Urinary bladder (tissue), 4 donors: ENCODE measurements around the gene PXN. TPM values are rescaled to one million over a fixed set of nuclear protein-coding genes. Genes with fewer than 3 reads are reported as not detected.
A peak's percentile ranks its signal among the peaks of the same experiment; 100 is the strongest.
"Not testable (repeated sequence)": the region's sequence is repeated elsewhere in the genome, so short reads cannot be mapped to it uniquely, and the experiment has no call there.

Source experiments
- DNase-seq: peaks from one replicate; pipeline ENCODE4 v3.0.0-alpha.2; 2015; ENCODE audit errors: extremely low spot score
- H3K27ac ChIP-seq: one replicate; pipeline ENCODE4 v1.5.1; 2013; ENCODE audit warnings: low read depth, mild to moderate bottlenecking, moderate library complexity
- H3K36me3 ChIP-seq: one replicate; pipeline ENCODE4 v1.6.1; 2013; ENCODE audit warnings: mild to moderate bottlenecking, moderate library complexity; ENCODE audit not compliant: insufficient read depth
- H3K4me1 ChIP-seq: one replicate; pipeline ENCODE4 v1.6.1; 2013; ENCODE audit warnings: mild to moderate bottlenecking, moderate library complexity; ENCODE audit not compliant: insufficient read depth
- H3K4me3 ChIP-seq: one replicate; pipeline ENCODE4 v1.5.1; 2013; ENCODE audit warnings: low read depth, low read length
- WGBS: extraction: QIAGEN DNeasy Blood & Tissue Kit; methylation state at CpG from one replicate; pipeline ENCODE4 v1.1.7; 2013; 5-methylcytosine and 5-hydroxymethylcytosine counted together
- polyA plus RNA-seq: library from polyadenylated mRNA; stranded (reverse); fragments of 200-250 nt; gene quantifications from one replicate; pipeline ENCODE4 v1.2.3, GENCODE V29; 2013
- total RNA-seq: library from RNA; depleted of rRNA; stranded (reverse); fragments of >200 nt; gene quantifications from one replicate; pipeline ENCODE4 v1.2.3, GENCODE V29; 2014
- donor health status: healthy with polysubstance abuse.
- donor health status: healthy.

The PXN gene
- total and polyA plus RNA-seq, 2 donors: 32.4 to 111 TPM

- not testable (repeated sequence) for DNase-seq, H3K27ac ChIP-seq, H3K4me1 ChIP-seq, H3K36me3 ChIP-seq
- whole genome bisulfite sequencing: 78% methylated on average over 8 of the region's 8 CpGs
- peak overlapping the region; percentile 90 for H3K4me3 ChIP-seq
Observed at GRCh38 chr12:120193286-120193685, 72.2 kb downstream of the PXN start.

- H3K36me3 ChIP-seq: peaks cover 2% of the 10 kb centered on the region
- 69% methylated on average over 7 of the region's 7 CpGs for WGBS
- H3K27ac ChIP-seq: no peak overlapping the region
- H3K4me3 ChIP-seq: no peak overlapping the region
- no peak for DNase-seq
- H3K4me1 ChIP-seq: no peaks in the 10 kb centered on the region
Observed at GRCh38 chr12:120190985-120191480, 74.5 kb downstream of the PXN start.

- H3K4me1 ChIP-seq: no peaks in the 10 kb centered on the region
- H3K4me3 ChIP-seq: no peak overlapping the region
- peaks cover 2% of the 10 kb centered on the region for H3K36me3 ChIP-seq
- DNase-seq: no peak
- no peak overlapping the region for H3K27ac ChIP-seq
- 92% methylated on average over 5 of the region's 5 CpGs for WGBS
Observed at GRCh38 chr12:120190386-120190785, 75.1 kb downstream of the PXN start.

GRCh38 chr12:120186654-120187053 is 78.9 kb downstream of the PXN start:
- Histone ChIP-seq H3K27ac (no peak overlapping the region), H3K4me1 (no peaks in the 10 kb centered on the region), H3K4me3 (no peak overlapping the region), H3K36me3 (peaks cover 2% of the 10 kb centered on the region)
- no peak for DNase-seq
- WGBS: 89% methylated on average over 4 of the region's 4 CpGs

- no peak overlapping the region for H3K27ac ChIP-seq
- 85% methylated on average over 5 of the region's 5 CpGs for WGBS
- no peak overlapping the region for H3K4me3 ChIP-seq
- H3K36me3 ChIP-seq: peaks cover 2% of the 10 kb centered on the region
- no peak for DNase-seq
- H3K4me1 ChIP-seq: no peaks in the 10 kb centered on the region
Observed at GRCh38 chr12:120183211-120183631, 82.3 kb downstream of the PXN start.

- no peak overlapping the region for H3K27ac ChIP-seq
- no peaks in the 10 kb centered on the region for H3K4me1 ChIP-seq
- H3K36me3 ChIP-seq: peaks cover 2% of the 10 kb centered on the region
- WGBS: 89% methylated on average over 8 of the region's 8 CpGs
- no peak for DNase-seq
- no peak overlapping the region for H3K4me3 ChIP-seq
Observed at GRCh38 chr12:120181991-120182631, 83.4 kb downstream of the PXN start.

- DNase-seq: no peak
- Histone ChIP-seq H3K36me3 (peaks cover 2% of the 10 kb centered on the region), H3K4me1 (no peaks in the 10 kb centered on the region), H3K27ac (no peak overlapping the region), H3K4me3 (no peak overlapping the region)
- WGBS: 88% methylated on average over 7 of the region's 7 CpGs
Observed at GRCh38 chr12:120180975-120181374, 84.6 kb downstream of the PXN start.

- 95% methylated on average over 11 of the region's 11 CpGs for WGBS
- Histone ChIP-seq H3K36me3 (peaks cover 3% of the 10 kb centered on the region), H3K4me3 (no peak overlapping the region), H3K4me1 (no peaks in the 10 kb centered on the region), H3K27ac (no peak overlapping the region)
- DNase-seq: no peak
Observed at GRCh38 chr12:120175537-120175936, 90.0 kb downstream of the PXN start.

- 89% methylated on average over 5 of the region's 5 CpGs for WGBS
- no peak overlapping the region for H3K27ac ChIP-seq
- H3K36me3 ChIP-seq: peaks cover 4% of the 10 kb centered on the region
- H3K4me3 ChIP-seq: no peak overlapping the region
- H3K4me1 ChIP-seq: no peaks in the 10 kb centered on the region
- no peak for DNase-seq
Observed at GRCh38 chr12:120175062-120175461, 90.5 kb downstream of the PXN start.

GRCh38 chr12:120172053-120172452 is 93.5 kb downstream of the PXN start:
- Histone ChIP-seq H3K4me1 (no peaks in the 10 kb centered on the region), H3K27ac (no peak overlapping the region), H3K36me3 (peaks cover 9% of the 10 kb centered on the region), H3K4me3 (no peak overlapping the region)
- DNase-seq: no peak
- WGBS: 95% methylated on average over 3 of the region's 3 CpGs

- Histone ChIP-seq H3K27ac (no peak overlapping the region), H3K4me1 (no peaks in the 10 kb centered on the region), H3K36me3 (peaks cover 9% of the 10 kb centered on the region), H3K4me3 (no peak overlapping the region)
- 95% methylated on average over 7 of the region's 7 CpGs for WGBS
- DNase-seq: no peak
Observed at GRCh38 chr12:120170631-120171030, 94.9 kb downstream of the PXN start.

- no peak overlapping the region for H3K27ac ChIP-seq
- H3K4me3 ChIP-seq: no peak overlapping the region
- H3K36me3 ChIP-seq: peaks cover 9% of the 10 kb centered on the region
- H3K4me1 ChIP-seq: no peaks in the 10 kb centered on the region
- WGBS: over 99% methylated on average over 2 of the region's 2 CpGs
- no peak for DNase-seq
Observed at GRCh38 chr12:120169946-120170345, 95.6 kb downstream of the PXN start.

GRCh38 chr12:120168337-120168736 is 97.2 kb downstream of the PXN start:
- peaks cover 13% of the 10 kb centered on the region for H3K36me3 ChIP-seq

GRCh38 chr12:120167529-120168095 is 97.9 kb downstream of the PXN start:
- Histone ChIP-seq H3K27ac (no peak overlapping the region), H3K4me3 (no peak overlapping the region), H3K4me1 (no peaks in the 10 kb centered on the region), H3K36me3 (peaks cover 13% of the 10 kb centered on the region)
- no peak for DNase-seq
- 86% methylated on average over 6 of the region's 6 CpGs for WGBS

More at GRCh38 chr12:120168337-120168736, 97.2 kb downstream of the PXN start:
- Histone ChIP-seq H3K4me1 (no peaks in the 10 kb centered on the region), H3K27ac (no peak overlapping the region), H3K4me3 (no peak overlapping the region)
- 94% methylated on average over 4 of the region's 4 CpGs for WGBS
- no peak for DNase-seq
